Measurements from ENCODE around the gene NR2C2.

DNA sequence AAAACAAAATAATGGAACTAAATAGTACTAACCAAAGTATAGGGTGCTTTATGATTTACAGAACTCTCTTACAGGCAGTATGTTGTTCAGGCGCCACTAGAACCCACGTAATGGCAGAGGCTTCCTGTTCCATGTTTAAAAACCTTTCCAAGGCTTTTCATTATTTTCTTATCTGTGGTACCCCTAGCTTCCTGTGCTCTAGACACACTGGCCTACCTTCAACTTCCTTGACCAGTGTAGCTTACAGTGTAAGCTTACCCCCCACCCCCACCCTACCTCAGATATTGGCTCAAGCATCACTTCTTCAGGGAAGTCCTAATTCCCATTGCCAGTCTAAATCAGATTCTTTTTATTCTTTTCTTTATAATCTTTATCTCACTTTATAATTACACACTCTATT is 2.9 kb downstream of the NR2C2 start:
- TF ChIP-seq, protein P1, sequence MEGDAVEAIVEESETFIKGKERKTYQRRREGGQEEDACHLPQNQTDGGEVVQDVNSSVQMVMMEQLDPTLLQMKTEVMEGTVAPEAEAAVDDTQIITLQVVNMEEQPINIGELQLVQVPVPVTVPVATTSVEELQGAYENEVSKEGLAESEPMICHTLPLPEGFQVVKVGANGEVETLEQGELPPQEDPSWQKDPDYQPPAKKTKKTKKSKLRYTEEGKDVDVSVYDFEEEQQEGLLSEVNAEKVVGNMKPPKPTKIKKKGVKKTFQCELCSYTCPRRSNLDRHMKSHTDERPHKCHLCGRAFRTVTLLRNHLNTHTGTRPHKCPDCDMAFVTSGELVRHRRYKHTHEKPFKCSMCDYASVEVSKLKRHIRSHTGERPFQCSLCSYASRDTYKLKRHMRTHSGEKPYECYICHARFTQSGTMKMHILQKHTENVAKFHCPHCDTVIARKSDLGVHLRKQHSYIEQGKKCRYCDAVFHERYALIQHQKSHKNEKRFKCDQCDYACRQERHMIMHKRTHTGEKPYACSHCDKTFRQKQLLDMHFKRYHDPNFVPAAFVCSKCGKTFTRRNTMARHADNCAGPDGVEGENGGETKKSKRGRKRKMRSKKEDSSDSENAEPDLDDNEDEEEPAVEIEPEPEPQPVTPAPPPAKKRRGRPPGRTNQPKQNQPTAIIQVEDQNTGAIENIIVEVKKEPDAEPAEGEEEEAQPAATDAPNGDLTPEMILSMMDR (IDR thresholded peaks at IDR 0.05) = no peak
- no peak for TF ChIP-seq POLR2A (IDR thresholded peaks at IDR 0.05)
- TF ChIP-seq POLR2AphosphoS5 (IDR thresholded peaks at IDR 0.05) = no peak
